K562 (cell line): Measurements from ENCODE around the gene ZC3H18. TPM values are rescaled to one million over a fixed set of nuclear protein-coding genes. Genes with fewer than 3 reads are reported as not detected.

Source experiments
- CBFA2T3 ChIP-seq: fragments of 450-650 bp; IDR thresholded peaks from 2 replicates; pipeline ENCODE4 v1.6.1; 2017
- HMG20A ChIP-seq: fragments of 450-650 bp; formaldehyde crosslinking; conservative IDR thresholded peaks from 2 replicates; pipeline ENCODE4 v1.4.0; 2020; ENCODE audit warnings: mild to moderate bottlenecking, mixed read lengths
- KAT2B ChIP-seq: IDR thresholded peaks from one replicate; pipeline ENCODE4 v1.6.1; 2012; ENCODE audit warnings: low read depth, mild to moderate bottlenecking, control low read depth, inconsistent platforms, low read length, moderate library complexity
- MIER1 ChIP-seq: fragments of 450-650 bp; IDR thresholded peaks from 2 replicates; pipeline ENCODE4 v1.6.1; 2016; ENCODE audit warnings: antibody characterized with exemption, mild to moderate bottlenecking, low read depth
- NFRKB ChIP-seq: fragments of 450-650 bp; IDR thresholded peaks from 2 replicates; pipeline ENCODE4 v1.6.1; 2016; ENCODE audit warnings: low read depth
- PKNOX1 ChIP-seq: fragments of 450-650 bp; IDR thresholded peaks from 2 replicates; pipeline ENCODE4 v1.6.1; 2016
- TARDBP ChIP-seq: fragments of 450-650 bp; IDR thresholded peaks from 2 replicates; pipeline ENCODE4 v1.6.1; 2016
- TEAD1 ChIP-seq, 2 experiments: fragments of 450-650 bp in 1 of 2; sonication (generic) in 1 of 2; formaldehyde crosslinking; IDR thresholded peaks; 2 replicates each; pipeline versions ENCODE4 v1.4.0 to v1.8.0; 2020 to 2022; ENCODE audit warnings: mild to moderate bottlenecking in 2 of 2, missing genetic modification reagents in 1 of 2
- ZNF668 ChIP-seq: fragments of 250-450 bp; sonication (Bioruptor Pico); IDR thresholded peaks from 2 replicates; pipeline ENCODE4 v1.8.0; 2022; ENCODE audit warnings: mild to moderate bottlenecking, inconsistent platforms
- polyA plus RNA-seq, 8 experiments: library from polyadenylated mRNA; depleted of rRNA in 4 of 8; stranded (reverse) in 5 of 8; unstranded in 3 of 8; fragments of >200 nt; fragmentation: Nextera tagmentation in 2 of 8; fragmentation: Illumina TruSeq in 1 of 8; extraction: Ambion mirVana in 2 of 8; extraction: Trizol in 1 of 8; gene quantifications; 2 replicates each; pipeline versions ENCODE4 v1.2.1 to v1.2.3, GENCODE V29; 2011 to 2014; ENCODE audit warnings: inconsistent platforms in 1 of 8, missing spikeins in 1 of 8
- total RNA-seq, 7 experiments: library from RNA; depleted of rRNA in 6 of 7; stranded (reverse); fragments of >200 nt in 6 of 7; fragmentation: Illumina TruSeq in 2 of 7; extraction: Trizol in 2 of 7; gene quantifications; 2 replicates each; pipeline versions ENCODE4 v1.2.1 to v1.2.3, GENCODE V29; 2011 to 2021; ENCODE audit warnings: low replicate concordance in 1 of 7
- TF ChIP-seq, protein P1 (sequence below): fragments of 450-650 bp; IDR thresholded peaks from 2 replicates; pipeline ENCODE4 v1.6.1; 2018; ENCODE audit not compliant: partially characterized antibody
- TF ChIP-seq, protein P2 (sequence below): fragments of 450-650 bp; IDR thresholded peaks from 2 replicates; pipeline ENCODE4 v1.6.1; 2016; ENCODE audit warnings: mild to moderate bottlenecking, moderate library complexity

Gene ZC3H18
- total and polyA plus RNA-seq, 9 of the 15 experiments (the other 6 are each of a cell fraction or from before 2014, with no cell fraction given) = 1.7 to 88.7 (median 26.9) TPM

GRCh38 chr16:88560714-88561484, 9.3 kb upstream of the ZC3H18 start (continued):
- TF ChIP-seq, protein P1, sequence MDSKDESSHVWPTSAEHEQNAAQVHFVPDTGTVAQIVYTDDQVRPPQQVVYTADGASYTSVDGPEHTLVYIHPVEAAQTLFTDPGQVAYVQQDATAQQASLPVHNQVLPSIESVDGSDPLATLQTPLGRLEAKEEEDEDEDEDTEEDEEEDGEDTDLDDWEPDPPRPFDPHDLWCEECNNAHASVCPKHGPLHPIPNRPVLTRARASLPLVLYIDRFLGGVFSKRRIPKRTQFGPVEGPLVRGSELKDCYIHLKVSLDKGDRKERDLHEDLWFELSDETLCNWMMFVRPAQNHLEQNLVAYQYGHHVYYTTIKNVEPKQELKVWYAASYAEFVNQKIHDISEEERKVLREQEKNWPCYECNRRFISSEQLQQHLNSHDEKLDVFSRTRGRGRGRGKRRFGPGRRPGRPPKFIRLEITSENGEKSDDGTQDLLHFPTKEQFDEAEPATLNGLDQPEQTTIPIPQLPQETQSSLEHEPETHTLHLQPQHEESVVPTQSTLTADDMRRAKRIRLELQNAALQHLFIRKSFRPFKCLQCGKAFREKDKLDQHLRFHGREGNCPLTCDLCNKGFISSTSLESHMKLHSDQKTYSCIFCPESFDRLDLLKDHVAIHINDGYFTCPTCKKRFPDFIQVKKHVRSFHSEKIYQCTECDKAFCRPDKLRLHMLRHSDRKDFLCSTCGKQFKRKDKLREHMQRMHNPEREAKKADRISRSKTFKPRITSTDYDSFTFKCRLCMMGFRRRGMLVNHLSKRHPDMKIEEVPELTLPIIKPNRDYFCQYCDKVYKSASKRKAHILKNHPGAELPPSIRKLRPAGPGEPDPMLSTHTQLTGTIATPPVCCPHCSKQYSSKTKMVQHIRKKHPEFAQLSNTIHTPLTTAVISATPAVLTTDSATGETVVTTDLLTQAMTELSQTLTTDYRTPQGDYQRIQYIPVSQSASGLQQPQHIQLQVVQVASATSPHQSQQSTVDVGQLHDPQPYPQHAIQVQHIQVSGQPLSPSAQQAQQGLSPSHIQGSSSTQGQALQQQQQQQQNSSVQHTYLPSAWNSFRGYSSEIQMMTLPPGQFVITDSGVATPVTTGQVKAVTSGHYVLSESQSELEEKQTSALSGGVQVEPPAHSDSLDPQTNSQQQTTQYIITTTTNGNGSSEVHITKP = no peak
- no peak; the same call in 1 of the 2 replicates for TF ChIP-seq TARDBP
- TF ChIP-seq PKNOX1 = no peak
- TF ChIP-seq KAT2B = no peak
- peak; percentile 57; the same call in 1 of the 2 replicates for TF ChIP-seq ZNF668
- peak; percentile 99 for TF ChIP-seq MIER1
- TF ChIP-seq HMG20A (CRISPR knock-in tag) = no peak
- TF ChIP-seq, protein P2, sequence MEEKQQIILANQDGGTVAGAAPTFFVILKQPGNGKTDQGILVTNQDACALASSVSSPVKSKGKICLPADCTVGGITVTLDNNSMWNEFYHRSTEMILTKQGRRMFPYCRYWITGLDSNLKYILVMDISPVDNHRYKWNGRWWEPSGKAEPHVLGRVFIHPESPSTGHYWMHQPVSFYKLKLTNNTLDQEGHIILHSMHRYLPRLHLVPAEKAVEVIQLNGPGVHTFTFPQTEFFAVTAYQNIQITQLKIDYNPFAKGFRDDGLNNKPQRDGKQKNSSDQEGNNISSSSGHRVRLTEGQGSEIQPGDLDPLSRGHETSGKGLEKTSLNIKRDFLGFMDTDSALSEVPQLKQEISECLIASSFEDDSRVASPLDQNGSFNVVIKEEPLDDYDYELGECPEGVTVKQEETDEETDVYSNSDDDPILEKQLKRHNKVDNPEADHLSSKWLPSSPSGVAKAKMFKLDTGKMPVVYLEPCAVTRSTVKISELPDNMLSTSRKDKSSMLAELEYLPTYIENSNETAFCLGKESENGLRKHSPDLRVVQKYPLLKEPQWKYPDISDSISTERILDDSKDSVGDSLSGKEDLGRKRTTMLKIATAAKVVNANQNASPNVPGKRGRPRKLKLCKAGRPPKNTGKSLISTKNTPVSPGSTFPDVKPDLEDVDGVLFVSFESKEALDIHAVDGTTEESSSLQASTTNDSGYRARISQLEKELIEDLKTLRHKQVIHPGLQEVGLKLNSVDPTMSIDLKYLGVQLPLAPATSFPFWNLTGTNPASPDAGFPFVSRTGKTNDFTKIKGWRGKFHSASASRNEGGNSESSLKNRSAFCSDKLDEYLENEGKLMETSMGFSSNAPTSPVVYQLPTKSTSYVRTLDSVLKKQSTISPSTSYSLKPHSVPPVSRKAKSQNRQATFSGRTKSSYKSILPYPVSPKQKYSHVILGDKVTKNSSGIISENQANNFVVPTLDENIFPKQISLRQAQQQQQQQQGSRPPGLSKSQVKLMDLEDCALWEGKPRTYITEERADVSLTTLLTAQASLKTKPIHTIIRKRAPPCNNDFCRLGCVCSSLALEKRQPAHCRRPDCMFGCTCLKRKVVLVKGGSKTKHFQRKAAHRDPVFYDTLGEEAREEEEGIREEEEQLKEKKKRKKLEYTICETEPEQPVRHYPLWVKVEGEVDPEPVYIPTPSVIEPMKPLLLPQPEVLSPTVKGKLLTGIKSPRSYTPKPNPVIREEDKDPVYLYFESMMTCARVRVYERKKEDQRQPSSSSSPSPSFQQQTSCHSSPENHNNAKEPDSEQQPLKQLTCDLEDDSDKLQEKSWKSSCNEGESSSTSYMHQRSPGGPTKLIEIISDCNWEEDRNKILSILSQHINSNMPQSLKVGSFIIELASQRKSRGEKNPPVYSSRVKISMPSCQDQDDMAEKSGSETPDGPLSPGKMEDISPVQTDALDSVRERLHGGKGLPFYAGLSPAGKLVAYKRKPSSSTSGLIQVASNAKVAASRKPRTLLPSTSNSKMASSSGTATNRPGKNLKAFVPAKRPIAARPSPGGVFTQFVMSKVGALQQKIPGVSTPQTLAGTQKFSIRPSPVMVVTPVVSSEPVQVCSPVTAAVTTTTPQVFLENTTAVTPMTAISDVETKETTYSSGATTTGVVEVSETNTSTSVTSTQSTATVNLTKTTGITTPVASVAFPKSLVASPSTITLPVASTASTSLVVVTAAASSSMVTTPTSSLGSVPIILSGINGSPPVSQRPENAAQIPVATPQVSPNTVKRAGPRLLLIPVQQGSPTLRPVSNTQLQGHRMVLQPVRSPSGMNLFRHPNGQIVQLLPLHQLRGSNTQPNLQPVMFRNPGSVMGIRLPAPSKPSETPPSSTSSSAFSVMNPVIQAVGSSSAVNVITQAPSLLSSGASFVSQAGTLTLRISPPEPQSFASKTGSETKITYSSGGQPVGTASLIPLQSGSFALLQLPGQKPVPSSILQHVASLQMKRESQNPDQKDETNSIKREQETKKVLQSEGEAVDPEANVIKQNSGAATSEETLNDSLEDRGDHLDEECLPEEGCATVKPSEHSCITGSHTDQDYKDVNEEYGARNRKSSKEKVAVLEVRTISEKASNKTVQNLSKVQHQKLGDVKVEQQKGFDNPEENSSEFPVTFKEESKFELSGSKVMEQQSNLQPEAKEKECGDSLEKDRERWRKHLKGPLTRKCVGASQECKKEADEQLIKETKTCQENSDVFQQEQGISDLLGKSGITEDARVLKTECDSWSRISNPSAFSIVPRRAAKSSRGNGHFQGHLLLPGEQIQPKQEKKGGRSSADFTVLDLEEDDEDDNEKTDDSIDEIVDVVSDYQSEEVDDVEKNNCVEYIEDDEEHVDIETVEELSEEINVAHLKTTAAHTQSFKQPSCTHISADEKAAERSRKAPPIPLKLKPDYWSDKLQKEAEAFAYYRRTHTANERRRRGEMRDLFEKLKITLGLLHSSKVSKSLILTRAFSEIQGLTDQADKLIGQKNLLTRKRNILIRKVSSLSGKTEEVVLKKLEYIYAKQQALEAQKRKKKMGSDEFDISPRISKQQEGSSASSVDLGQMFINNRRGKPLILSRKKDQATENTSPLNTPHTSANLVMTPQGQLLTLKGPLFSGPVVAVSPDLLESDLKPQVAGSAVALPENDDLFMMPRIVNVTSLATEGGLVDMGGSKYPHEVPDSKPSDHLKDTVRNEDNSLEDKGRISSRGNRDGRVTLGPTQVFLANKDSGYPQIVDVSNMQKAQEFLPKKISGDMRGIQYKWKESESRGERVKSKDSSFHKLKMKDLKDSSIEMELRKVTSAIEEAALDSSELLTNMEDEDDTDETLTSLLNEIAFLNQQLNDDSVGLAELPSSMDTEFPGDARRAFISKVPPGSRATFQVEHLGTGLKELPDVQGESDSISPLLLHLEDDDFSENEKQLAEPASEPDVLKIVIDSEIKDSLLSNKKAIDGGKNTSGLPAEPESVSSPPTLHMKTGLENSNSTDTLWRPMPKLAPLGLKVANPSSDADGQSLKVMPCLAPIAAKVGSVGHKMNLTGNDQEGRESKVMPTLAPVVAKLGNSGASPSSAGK = no peak
- TF ChIP-seq CBFA2T3 = no peak
- TF ChIP-seq TEAD1 (CRISPR knock-in tag; IDR thresholded peaks at IDR 0.05) = peak in 1 of 2 experiments; percentile 97; a peak in 2 of 4 replicates
- no peak for TF ChIP-seq NFRKB
